Kidney glomerular epithelial cell (primary cell): Measurements from ENCODE around the gene ZNF292.
"Not testable (repeated sequence)": the region's sequence is repeated elsewhere in the genome, so short reads cannot be mapped to it uniquely, and the experiment has no call there.

Experiments used
- DNase-seq: peaks from one replicate; lab custom pipeline; 2025; lab: John Stamatoyannopoulos, UW

Gene ZNF292

DNA sequence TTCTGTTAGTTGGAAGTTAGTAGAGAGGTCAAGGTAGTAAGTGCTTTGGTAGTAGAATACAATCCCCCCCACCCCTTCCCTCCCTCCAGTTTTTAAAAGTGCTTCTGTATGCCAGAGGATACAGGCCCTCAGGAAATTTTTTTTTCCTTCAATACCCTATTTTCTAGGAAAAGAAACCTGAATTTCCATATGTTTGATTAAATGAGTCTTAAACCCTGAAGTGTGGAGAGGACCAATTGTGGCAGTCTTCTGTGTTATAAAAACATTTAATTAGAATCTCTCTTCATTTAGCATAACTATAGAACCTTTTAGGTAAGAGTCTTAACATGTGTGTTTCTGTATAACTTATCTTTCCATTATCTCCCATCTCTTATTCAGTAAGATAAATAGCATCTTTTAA lies 59.5 kb downstream of the ZNF292 start:
- no peak for DNase-seq

DNA sequence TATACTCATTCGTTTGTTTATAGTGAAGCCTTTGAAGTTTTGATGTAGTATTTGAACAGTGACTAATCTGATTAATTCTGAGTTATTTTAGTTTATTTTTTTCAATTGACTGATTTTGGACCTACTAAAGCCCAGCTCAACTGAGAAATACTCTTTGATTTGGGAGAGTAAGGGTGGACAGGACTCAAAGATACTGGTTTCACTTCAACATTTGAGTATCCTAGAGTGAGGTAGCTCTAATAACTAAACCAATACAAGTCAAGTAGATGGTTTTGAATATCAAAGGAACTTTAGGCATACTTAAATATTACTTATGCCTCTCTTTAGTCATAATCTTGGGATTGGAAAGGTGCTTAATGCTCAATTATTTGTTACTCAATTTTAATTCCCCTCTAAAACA lies 65.6 kb downstream of the ZNF292 start:
- DNase-seq: no peak

DNA sequence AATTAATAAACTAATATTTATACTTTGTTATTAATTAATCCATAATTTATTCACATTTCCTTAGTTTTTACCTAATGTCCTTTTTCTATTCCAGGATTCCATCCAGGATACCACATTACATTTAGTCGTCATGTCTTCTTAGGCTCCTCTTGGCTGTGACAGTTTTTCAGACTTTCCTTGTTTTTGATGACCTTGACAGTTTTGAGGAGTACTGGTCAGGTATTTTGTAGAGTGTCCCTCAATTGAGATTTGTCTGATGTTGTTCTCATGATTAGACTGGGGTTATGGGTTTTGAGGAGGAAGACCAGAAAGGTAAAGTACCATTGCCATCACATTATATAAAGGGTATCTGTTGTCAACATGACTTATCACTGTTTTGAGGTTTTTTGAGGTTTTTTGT lies 67.3 kb downstream of the ZNF292 start:
- no peak for DNase-seq

DNA sequence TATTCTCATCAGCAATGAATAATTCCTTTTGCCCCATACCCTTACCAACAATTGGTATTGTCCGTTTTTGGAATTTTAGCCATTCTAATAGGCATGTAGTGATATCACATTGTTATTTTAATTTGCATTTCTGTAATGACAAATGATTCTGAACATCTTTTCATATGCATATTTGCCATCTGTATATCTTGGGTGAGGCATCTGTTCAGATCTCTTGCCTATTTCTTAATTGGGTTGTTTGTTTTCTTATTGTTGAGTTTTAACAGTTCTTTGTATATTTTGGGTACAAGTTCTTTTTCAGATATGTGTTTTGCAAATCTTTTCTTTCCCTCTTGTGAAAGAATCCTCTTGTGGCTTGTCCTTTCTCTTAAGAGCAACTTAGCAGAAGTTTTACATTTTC lies 69.6 kb downstream of the ZNF292 start:
- no peak for DNase-seq

DNA sequence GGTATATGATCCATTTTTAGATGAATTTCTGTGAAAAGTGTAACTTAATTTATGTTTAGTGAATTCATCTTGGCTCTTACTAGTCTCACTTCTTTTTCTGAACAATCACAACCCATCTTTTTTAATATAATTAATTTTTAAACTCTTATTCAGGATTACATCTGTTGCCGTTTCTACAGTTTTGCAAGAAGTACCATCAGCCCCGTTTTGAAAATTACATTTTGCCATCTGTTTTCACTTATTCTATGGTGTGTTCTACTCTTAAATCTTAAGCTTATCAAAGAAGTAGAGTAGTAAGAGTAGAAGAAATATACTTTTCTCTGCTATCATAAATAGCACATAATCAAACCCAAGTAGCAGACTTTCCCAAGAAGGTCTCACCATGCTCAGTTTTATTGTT lies 70.1 kb downstream of the ZNF292 start:
- DNase-seq: no peak

- no peak for DNase-seq
Observed at GRCh38 chr6:87225937-87226336, 70.6 kb downstream of the ZNF292 start.

GRCh38 chr6:87230801-87231200 lies 75.4 kb downstream of the ZNF292 start:
- DNase-seq: no peak

GRCh38 chr6:87237804-87238203 lies 82.4 kb downstream of the ZNF292 start:
- peak; percentile 37 for DNase-seq

GRCh38 chr6:87239098-87239635 lies 83.8 kb downstream of the ZNF292 start:
- not testable (repeated sequence) for DNase-seq

DNA sequence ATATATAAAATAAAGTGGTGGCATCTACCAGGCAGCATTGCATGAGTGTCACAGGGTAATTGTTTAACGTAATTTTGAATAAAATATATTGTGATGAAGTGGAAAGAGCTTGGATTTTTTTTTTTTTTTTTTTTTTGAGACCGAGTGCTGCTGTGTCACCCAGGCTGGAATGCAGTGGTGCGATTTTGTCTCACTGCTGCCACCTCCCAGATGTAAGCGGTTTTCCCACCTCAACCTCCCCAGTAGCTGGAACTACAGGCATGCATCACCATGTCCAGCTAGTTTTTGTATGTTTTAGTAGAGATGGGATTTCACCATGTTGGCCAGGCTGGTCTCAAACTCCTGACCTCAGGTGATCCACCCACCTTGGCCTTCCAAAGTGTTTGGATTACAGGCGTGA lies 85.9 kb downstream of the ZNF292 start:
- no peak for DNase-seq

- no peak for DNase-seq
Observed at GRCh38 chr6:87242311-87242710, 86.9 kb downstream of the ZNF292 start.

DNA sequence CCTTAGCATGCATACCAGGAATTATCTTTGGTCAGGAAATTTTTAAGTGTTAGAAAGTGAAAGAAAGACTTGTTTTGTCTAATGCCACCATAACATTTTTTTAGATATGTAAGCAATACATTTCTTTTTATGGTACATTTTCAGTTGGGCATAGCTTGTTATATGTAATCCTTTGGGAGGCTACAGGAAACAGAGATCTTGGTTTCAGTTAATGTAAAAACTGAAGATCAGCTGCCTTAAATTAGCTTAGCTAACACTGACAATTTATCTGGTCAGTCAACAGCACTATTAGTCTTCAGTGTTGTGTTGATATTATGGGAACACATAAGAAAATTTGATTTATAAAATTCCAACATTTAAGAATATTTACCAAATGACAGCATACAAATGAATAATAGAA lies 88.4 kb downstream of the ZNF292 start:
- no peak for DNase-seq

DNA sequence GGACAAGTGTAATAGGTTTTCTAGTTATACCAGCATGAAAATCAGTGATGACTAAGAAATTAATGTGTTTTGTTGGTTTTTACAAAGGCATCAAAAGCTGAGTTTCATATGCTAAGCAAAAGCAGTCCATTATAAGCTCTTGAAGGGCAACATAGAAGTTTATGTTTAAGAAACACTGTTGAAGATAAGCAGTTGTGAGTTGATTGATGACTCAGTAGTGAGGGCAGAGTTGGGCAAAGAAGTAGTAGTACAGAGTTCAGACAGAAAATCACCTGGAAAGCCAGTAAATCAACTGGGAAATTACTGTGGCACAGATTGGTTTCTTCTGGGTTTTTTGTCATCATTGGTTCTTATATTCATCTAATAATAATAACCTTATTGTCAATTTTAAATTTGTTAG lies 89.0 kb downstream of the ZNF292 start:
- DNase-seq: no peak

- no peak for DNase-seq
Observed at GRCh38 chr6:87250019-87250418, 94.7 kb downstream of the ZNF292 start.

DNA sequence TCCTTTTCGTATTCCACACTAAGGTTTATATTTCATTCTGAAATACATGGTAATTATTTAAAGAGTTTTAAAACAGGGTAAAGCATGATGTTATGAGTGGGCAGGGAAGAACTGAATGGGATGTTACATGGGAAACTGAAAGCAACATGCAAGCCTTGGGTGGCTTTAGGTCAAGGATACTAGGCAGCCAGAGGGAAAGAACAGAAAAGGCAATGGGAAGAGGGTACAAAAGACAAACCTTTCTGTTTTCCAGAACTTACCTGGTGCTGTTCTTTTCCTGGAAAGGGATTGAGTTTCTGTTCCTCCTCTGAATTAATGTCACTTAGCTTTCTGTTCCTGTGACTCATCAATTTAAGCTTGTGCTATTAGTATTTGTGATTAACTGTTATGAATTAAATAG lies 95.9 kb downstream of the ZNF292 start:
- DNase-seq: no peak

DNA sequence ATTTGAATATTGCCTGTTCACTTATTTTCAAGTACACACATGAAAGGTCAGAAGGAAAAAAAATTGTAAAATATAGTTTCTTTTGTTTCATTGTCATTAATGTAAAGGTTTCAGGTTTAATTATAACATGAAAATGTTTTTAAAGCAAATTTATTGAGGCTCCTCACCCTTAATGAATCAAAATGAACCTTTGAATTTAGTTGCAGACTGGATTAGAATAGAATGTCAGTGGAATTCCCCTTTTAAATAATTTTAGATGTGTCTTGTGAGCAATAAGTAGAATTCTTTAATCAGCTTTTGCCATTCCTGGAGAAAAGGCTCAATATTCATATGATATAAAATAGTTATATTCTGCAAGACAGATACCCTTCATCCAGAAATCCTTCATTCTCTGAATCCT lies 96.4 kb downstream of the ZNF292 start:
- DNase-seq: no peak

DNA sequence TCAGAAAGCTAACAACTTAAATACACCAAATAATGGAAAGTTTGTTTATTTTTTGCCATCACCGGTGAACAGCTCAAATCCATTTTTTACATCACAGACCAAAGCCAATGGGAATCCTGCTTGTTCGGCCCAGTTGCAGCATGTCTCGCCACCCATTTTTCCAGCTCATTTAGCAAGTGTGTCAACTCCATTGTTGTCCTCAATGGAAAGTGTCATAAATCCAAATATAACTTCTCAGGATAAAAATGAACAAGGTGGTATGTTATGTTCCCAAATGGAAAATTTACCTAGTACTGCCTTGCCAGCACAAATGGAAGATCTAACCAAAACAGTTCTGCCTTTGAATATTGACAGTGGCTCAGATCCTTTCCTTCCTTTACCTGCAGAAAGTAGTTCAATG lies 101.7 kb downstream of the ZNF292 start:
- DNase-seq: no peak

GRCh38 chr6:87257565-87257964 lies 102.2 kb downstream of the ZNF292 start:
- DNase-seq: no peak

DNA sequence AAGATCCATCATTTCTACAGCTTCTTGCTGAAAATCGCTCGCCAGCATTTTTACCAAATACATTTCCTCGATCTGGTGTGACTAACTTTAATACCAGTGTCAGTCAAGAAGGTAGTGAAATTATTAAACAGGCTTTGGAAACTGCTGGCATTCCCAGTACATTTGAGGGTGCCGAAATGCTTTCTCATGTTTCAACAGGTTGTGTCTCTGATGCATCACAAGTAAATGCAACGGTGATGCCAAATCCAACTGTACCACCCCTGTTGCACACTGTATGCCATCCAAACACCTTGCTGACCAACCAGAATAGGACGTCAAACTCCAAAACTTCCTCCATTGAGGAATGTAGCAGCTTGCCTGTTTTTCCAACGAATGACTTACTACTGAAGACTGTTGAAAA lies 102.6 kb downstream of the ZNF292 start:
- DNase-seq: no peak

DNA sequence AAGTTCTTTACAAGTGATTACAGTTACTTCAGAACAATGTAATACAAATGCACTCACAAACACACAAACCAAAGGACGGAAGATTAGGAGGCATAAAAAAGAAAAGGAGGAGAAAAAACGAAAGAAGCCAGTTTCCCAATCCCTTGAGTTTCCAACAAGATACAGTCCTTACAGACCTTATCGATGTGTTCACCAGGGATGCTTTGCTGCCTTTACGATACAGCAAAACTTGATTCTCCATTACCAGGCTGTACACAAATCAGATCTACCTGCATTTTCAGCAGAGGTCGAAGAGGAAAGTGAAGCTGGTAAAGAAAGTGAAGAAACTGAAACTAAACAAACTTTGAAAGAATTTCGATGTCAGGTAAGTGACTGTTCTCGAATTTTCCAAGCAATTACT lies 104.4 kb downstream of the ZNF292 start:
- no peak for DNase-seq

DNA sequence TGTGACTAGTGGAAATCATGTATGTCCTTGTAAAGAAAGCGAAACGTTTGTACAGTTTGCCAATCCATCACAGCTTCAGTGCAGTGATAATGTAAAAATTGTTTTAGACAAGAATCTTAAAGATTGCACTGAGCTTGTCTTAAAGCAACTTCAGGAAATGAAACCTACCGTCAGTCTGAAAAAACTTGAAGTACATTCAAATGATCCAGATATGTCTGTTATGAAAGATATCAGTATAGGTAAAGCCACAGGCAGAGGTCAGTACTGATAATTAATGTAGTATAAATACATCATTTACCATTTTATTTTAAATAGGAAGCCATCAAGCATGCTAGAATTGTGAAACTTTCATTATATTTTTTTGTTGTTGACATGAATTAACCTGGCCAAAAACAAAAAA lies 106.2 kb downstream of the ZNF292 start:
- DNase-seq: no peak

DNA sequence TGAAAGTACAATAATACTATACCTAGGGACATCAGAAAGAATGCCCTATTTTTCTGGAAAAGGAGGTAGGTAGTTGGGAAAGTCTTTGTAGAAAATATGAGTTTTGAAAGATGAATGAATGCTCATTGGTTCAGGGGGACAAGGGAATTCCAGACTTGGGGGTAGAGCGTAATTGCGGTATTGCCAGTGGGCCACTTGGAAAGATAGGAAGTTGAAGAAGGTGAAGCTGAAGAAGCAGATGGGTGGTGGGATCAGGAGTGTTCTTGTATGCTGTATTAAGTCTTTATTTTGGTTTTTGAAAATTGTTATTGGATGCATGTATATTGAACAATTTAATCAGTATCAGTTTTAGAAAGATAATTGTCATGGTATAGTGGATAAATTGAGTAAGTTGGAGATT lies 109.1 kb downstream of the ZNF292 start:
- no peak for DNase-seq

- DNase-seq: no peak
Observed at GRCh38 chr6:87274660-87275274, 119.4 kb downstream of the ZNF292 start.

DNA sequence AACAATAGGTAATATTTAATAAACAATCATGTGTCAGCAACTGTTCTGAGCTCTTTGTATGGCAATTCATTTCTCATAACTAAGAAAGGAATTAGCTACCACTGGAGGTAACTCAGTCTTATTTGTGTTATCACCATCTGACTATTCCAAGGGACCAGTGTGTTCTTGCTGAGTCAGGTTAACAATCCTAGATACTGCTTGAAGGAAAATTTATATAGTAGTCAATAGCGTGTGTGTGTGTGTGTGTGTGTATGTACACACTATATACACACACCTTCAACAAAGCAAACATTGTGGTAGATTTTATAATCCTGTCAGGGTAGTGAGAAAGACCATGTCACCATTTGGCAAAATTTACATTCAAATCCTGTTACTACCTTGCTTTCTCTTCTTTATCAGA lies 121.3 kb downstream of the ZNF292 start:
- no peak for DNase-seq

- no peak for DNase-seq
Observed at GRCh38 chr6:87277123-87277522, 121.8 kb downstream of the ZNF292 start.
